GM23338 (cell line): Measurements from ENCODE around the gene SLC29A2. TPM values are rescaled to one million over a fixed set of nuclear protein-coding genes. Genes with fewer than 3 reads are reported as not detected.
A peak's percentile ranks its signal among the peaks of the same experiment; 100 is the strongest.

Experiments
- ATAC-seq: fragments of 200-7000 bp; cut with Tn5 transposase; 3 replicates; pipeline ENCODE4 v1.9.1; 2020
- DNase-seq: peaks from one replicate; pipeline ENCODE4 v3.0.0-alpha.2; 2015; ENCODE audit warnings: low spot score
- H2AFZ ChIP-seq: fragments of 200-600 bp; sonication (generic); 2 replicates; pipeline ENCODE4 v1.8.0; 2016; ENCODE audit warnings: antibody characterized with exemption, mild to moderate bottlenecking, moderate library complexity
- H3F3A ChIP-seq: fragments of 200-600 bp; sonication (generic); replicated peaks from 2 replicates; pipeline ENCODE4 v1.8.0; 2017; ENCODE audit warnings: antibody characterized with exemption, mixed run types, low read depth
- H3K27ac ChIP-seq: fragments of 200-600 bp; sonication (generic); 2 replicates; pipeline ENCODE4 v1.6.1; 2016; ENCODE audit warnings: low read depth
- H3K27me3 ChIP-seq: fragments of 200-600 bp; sonication (generic); 2 replicates; pipeline ENCODE4 v1.8.0; 2016; ENCODE audit warnings: mild to moderate bottlenecking, mixed run types, moderate library complexity; ENCODE audit not compliant: insufficient read depth
- H3K36me3 ChIP-seq: fragments of 200-600 bp; sonication (generic); 2 replicates; pipeline ENCODE4 v1.8.0; 2016; ENCODE audit warnings: mild to moderate bottlenecking; ENCODE audit not compliant: insufficient read depth
- H3K4me1 ChIP-seq: fragments of 200-600 bp; sonication (generic); 2 replicates; pipeline ENCODE4 v1.8.0; 2016; ENCODE audit warnings: mild to moderate bottlenecking, moderate library complexity; ENCODE audit not compliant: insufficient read depth
- H3K4me2 ChIP-seq: fragments of 200-600 bp; sonication (generic); 2 replicates; pipeline ENCODE4 v1.7.1; 2017; ENCODE audit warnings: mixed run types
- H3K4me3 ChIP-seq: fragments of 200-600 bp; sonication (generic); 2 replicates; pipeline ENCODE4 v1.6.1; 2016; ENCODE audit warnings: mixed run types
- H3K79me2 ChIP-seq: fragments of 200-600 bp; sonication (generic); replicated peaks from 2 replicates; pipeline ENCODE4 v1.8.0; 2017; ENCODE audit warnings: mild to moderate bottlenecking; ENCODE audit not compliant: insufficient read depth
- H3K9me2 ChIP-seq: fragments of 200-600 bp; sonication (generic); 2 replicates; pipeline ENCODE4 v1.8.0; 2017; ENCODE audit not compliant: insufficient read depth
- H4K20me1 ChIP-seq: fragments of 200-600 bp; sonication (generic); replicated peaks from 2 replicates; pipeline ENCODE4 v1.8.0; 2017; ENCODE audit warnings: mild to moderate bottlenecking; ENCODE audit not compliant: insufficient read depth
- H3K27ac Mint-ChIP-seq: 2 replicates; pipeline ENCODE4 v1.8.0; 2020; ENCODE audit warnings: inconsistent platforms, mild to moderate bottlenecking, moderate library complexity, mixed read lengths
- H3K27me3 Mint-ChIP-seq: 3 replicates; pipeline ENCODE4 v1.8.0; 2022; ENCODE audit warnings: low read depth, mild to moderate bottlenecking, moderate library complexity, mixed read lengths, inconsistent platforms; ENCODE audit not compliant: insufficient read depth, poor library complexity
- H3K36me3 Mint-ChIP-seq: 3 replicates; pipeline ENCODE4 v1.8.0; 2021; ENCODE audit warnings: low read depth, mild to moderate bottlenecking, inconsistent platforms, moderate library complexity, mixed read lengths
- H3K4me1 Mint-ChIP-seq: 3 replicates; pipeline ENCODE4 v1.8.0; 2020; ENCODE audit warnings: mild to moderate bottlenecking, inconsistent platforms, mixed read lengths
- H3K4me3 Mint-ChIP-seq: 3 replicates; pipeline ENCODE4 v1.8.0; 2021; ENCODE audit warnings: moderate library complexity, mild to moderate bottlenecking, inconsistent platforms, mixed read lengths
- H3K9me3 Mint-ChIP-seq: 3 replicates; pipeline ENCODE4 v1.8.0; 2020; ENCODE audit warnings: moderate library complexity, mild to moderate bottlenecking, inconsistent platforms, mixed read lengths
- CREB1 ChIP-seq: fragments of 250-450 bp; sonication (Bioruptor Pico); IDR thresholded peaks from 2 replicates; pipeline ENCODE4 v1.5.0; 2020; ENCODE audit warnings: low read depth, mild to moderate bottlenecking, moderate library complexity
- EZH2 ChIP-seq: fragments of 200-600 bp; sonication (generic); IDR thresholded peaks from one replicate; pipeline ENCODE4 v1.8.0; 2017; ENCODE audit warnings: antibody characterized with exemption, mild to moderate bottlenecking, low read depth; ENCODE audit not compliant: unreplicated experiment
- EZH2phosphoT487 ChIP-seq: fragments of 200-600 bp; sonication (generic); IDR thresholded peaks from one replicate; pipeline ENCODE4 v1.8.1; 2018; ENCODE audit warnings: antibody characterized with exemption; ENCODE audit not compliant: unreplicated experiment
- JUNB ChIP-seq: IDR thresholded peaks from one replicate; pipeline ENCODE4 v1.6.1; 2016; ENCODE audit warnings: antibody characterized with exemption; ENCODE audit not compliant: unreplicated experiment
- NANOG ChIP-seq: IDR thresholded peaks from 2 replicates; pipeline ENCODE4 v1.6.1; 2016; ENCODE audit warnings: antibody characterized with exemption, borderline replicate concordance
- POLR2AphosphoS5 ChIP-seq: IDR thresholded peaks from 2 replicates; pipeline ENCODE4 v1.6.1; 2016; ENCODE audit warnings: antibody characterized with exemption, low read depth
- STAT1 ChIP-seq: IDR thresholded peaks from one replicate; pipeline ENCODE4 v1.6.1; 2016; ENCODE audit warnings: antibody characterized with exemption; ENCODE audit not compliant: unreplicated experiment
- ZNF114 ChIP-seq: fragments of 250-450 bp; sonication (Bioruptor Pico); IDR thresholded peaks from 2 replicates; pipeline ENCODE4 v1.5.0; 2020; ENCODE audit warnings: mild to moderate bottlenecking, moderate library complexity
- ZNF331 ChIP-seq: fragments of 250-450 bp; sonication (Bioruptor Pico); IDR thresholded peaks from 2 replicates; pipeline ENCODE4 v1.5.0; 2020; ENCODE audit warnings: low read depth, mild to moderate bottlenecking, moderate library complexity
- polyA plus RNA-seq: library from polyadenylated mRNA; unstranded; fragments of >200 nt; fragmentation: Nextera tagmentation; extraction: Ambion mirVana; gene quantifications from 2 replicates; pipeline ENCODE4 v1.2.1, GENCODE V29; 2016
- total RNA-seq: library from RNA; depleted of rRNA; stranded (reverse); fragments of >200 nt; shearing (Covaris generic); gene quantifications from 2 replicates; pipeline ENCODE4 v1.2.3, GENCODE V29; 2014
- TF ChIP-seq, protein P1 (sequence below): IDR thresholded peaks from one replicate; pipeline ENCODE4 v1.6.1; 2018; ENCODE audit warnings: antibody characterized with exemption; ENCODE audit not compliant: unreplicated experiment
- TF ChIP-seq, protein P2 (sequence below): fragments of 250-450 bp; sonication (Bioruptor Pico); IDR thresholded peaks from 2 replicates; pipeline ENCODE4 v1.5.0; 2020; ENCODE audit warnings: mild to moderate bottlenecking, moderate library complexity
- TF ChIP-seq, protein P3 (sequence below): IDR thresholded peaks from 2 replicates; pipeline ENCODE4 v1.6.1; 2016; ENCODE audit warnings: antibody characterized with exemption
- TF ChIP-seq, protein P4 (sequence below), 2 experiments: fragments of 200-600 bp in 1 of 2; sonication (generic) in 1 of 2; conservative IDR thresholded peaks; 2 replicates each; pipeline versions ENCODE4 v1.5.1 to v1.6.1; 2016 to 2017; ENCODE audit warnings: antibody characterized with exemption in 2 of 2, low read depth in 2 of 2, mild to moderate bottlenecking in 2 of 2, moderate library complexity in 1 of 2

SLC29A2 gene
- total and polyA plus RNA-seq, 2 experiments from 2014 or later = 26.0 to 31.1 TPM

DNA sequence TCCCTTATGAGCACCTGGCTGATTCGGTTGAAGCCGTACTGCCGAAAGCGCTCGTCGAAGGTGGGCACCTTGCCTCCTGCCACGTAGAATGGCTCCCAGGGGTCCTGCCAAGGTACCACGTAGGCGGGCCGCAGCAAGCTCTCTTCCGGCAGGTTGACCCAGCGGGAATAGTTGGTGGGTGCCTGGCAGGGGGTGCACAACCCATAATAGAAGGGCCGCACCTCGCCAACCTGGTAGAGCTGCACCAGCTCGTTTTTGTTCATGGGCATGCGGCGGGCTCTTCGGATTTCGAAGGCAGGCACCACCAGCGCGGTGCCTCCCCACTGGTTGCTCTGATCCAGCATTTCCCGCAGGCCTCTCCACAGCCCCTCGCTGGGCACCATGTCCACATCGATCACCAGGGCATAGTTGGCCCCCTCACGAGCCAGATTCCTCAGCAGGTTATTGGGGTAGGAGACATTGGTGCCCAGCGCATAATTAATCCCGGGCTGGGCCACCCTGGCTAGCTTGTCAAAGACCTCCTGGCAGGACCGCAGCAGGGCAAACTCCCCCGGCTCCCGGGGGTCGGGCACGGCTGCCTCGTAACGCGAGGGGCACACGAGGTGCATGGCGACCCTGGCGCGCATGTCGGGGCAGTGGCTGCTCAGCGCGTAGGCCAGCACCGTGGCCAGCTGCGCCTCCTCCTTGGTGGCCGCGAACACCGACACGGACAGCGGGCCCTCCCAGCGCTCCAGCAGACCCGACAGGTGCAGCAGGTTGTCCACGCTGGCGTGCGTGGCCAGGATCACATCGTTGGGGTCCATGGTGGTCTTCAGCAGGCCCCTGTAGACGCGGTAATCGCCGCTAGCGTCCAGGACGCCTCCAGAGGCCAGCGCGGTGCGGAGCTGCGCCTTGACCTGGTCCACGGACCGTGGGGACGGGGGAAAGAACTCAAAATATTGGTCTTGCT is 24.8 kb downstream of the SLC29A2 start:
- peaks cover 26% of the 10 kb centered on the region for H3F3A ChIP-seq
- no peaks in the 10 kb centered on the region for H3K9me2 ChIP-seq
- Mint-ChIP-seq H3K4me3 (peak overlapping the region; percentile 96), H3K27me3 (peaks cover 27% of the 10 kb centered on the region), H3K27ac (no peak overlapping the region), H3K9me3 (peaks cover 5% of the 10 kb centered on the region; the same call in 2 of the 3 replicates), H3K4me1 (peaks cover 30% of the 10 kb centered on the region), H3K36me3 (peaks cover 19% of the 10 kb centered on the region)
- H3K4me2 ChIP-seq = peak overlapping the region; percentile 99
- no peaks in the 10 kb centered on the region for H3K36me3 ChIP-seq
- H3K4me1 ChIP-seq = peaks cover 15% of the 10 kb centered on the region
- DNase-seq (no peak), ATAC-seq (peak; percentile 4)
- peak overlapping the region; percentile 99 for H2AFZ ChIP-seq
- peaks cover 14% of the 10 kb centered on the region for H3K79me2 ChIP-seq
- TF ChIP-seq EZH2 (no peak), CREB1 (CRISPR knock-in tag) (no peak), JUNB (no peak), POLR2AphosphoS5 (no peak), STAT1 (no peak), NANOG (no peak), ZNF114 (CRISPR knock-in tag) (no peak), ZNF331 (no peak), EZH2phosphoT487 (no peak)
- TF ChIP-seq, protein P1, sequence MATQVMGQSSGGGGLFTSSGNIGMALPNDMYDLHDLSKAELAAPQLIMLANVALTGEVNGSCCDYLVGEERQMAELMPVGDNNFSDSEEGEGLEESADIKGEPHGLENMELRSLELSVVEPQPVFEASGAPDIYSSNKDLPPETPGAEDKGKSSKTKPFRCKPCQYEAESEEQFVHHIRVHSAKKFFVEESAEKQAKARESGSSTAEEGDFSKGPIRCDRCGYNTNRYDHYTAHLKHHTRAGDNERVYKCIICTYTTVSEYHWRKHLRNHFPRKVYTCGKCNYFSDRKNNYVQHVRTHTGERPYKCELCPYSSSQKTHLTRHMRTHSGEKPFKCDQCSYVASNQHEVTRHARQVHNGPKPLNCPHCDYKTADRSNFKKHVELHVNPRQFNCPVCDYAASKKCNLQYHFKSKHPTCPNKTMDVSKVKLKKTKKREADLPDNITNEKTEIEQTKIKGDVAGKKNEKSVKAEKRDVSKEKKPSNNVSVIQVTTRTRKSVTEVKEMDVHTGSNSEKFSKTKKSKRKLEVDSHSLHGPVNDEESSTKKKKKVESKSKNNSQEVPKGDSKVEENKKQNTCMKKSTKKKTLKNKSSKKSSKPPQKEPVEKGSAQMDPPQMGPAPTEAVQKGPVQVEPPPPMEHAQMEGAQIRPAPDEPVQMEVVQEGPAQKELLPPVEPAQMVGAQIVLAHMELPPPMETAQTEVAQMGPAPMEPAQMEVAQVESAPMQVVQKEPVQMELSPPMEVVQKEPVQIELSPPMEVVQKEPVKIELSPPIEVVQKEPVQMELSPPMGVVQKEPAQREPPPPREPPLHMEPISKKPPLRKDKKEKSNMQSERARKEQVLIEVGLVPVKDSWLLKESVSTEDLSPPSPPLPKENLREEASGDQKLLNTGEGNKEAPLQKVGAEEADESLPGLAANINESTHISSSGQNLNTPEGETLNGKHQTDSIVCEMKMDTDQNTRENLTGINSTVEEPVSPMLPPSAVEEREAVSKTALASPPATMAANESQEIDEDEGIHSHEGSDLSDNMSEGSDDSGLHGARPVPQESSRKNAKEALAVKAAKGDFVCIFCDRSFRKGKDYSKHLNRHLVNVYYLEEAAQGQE = no peak
- TF ChIP-seq, protein P2, sequence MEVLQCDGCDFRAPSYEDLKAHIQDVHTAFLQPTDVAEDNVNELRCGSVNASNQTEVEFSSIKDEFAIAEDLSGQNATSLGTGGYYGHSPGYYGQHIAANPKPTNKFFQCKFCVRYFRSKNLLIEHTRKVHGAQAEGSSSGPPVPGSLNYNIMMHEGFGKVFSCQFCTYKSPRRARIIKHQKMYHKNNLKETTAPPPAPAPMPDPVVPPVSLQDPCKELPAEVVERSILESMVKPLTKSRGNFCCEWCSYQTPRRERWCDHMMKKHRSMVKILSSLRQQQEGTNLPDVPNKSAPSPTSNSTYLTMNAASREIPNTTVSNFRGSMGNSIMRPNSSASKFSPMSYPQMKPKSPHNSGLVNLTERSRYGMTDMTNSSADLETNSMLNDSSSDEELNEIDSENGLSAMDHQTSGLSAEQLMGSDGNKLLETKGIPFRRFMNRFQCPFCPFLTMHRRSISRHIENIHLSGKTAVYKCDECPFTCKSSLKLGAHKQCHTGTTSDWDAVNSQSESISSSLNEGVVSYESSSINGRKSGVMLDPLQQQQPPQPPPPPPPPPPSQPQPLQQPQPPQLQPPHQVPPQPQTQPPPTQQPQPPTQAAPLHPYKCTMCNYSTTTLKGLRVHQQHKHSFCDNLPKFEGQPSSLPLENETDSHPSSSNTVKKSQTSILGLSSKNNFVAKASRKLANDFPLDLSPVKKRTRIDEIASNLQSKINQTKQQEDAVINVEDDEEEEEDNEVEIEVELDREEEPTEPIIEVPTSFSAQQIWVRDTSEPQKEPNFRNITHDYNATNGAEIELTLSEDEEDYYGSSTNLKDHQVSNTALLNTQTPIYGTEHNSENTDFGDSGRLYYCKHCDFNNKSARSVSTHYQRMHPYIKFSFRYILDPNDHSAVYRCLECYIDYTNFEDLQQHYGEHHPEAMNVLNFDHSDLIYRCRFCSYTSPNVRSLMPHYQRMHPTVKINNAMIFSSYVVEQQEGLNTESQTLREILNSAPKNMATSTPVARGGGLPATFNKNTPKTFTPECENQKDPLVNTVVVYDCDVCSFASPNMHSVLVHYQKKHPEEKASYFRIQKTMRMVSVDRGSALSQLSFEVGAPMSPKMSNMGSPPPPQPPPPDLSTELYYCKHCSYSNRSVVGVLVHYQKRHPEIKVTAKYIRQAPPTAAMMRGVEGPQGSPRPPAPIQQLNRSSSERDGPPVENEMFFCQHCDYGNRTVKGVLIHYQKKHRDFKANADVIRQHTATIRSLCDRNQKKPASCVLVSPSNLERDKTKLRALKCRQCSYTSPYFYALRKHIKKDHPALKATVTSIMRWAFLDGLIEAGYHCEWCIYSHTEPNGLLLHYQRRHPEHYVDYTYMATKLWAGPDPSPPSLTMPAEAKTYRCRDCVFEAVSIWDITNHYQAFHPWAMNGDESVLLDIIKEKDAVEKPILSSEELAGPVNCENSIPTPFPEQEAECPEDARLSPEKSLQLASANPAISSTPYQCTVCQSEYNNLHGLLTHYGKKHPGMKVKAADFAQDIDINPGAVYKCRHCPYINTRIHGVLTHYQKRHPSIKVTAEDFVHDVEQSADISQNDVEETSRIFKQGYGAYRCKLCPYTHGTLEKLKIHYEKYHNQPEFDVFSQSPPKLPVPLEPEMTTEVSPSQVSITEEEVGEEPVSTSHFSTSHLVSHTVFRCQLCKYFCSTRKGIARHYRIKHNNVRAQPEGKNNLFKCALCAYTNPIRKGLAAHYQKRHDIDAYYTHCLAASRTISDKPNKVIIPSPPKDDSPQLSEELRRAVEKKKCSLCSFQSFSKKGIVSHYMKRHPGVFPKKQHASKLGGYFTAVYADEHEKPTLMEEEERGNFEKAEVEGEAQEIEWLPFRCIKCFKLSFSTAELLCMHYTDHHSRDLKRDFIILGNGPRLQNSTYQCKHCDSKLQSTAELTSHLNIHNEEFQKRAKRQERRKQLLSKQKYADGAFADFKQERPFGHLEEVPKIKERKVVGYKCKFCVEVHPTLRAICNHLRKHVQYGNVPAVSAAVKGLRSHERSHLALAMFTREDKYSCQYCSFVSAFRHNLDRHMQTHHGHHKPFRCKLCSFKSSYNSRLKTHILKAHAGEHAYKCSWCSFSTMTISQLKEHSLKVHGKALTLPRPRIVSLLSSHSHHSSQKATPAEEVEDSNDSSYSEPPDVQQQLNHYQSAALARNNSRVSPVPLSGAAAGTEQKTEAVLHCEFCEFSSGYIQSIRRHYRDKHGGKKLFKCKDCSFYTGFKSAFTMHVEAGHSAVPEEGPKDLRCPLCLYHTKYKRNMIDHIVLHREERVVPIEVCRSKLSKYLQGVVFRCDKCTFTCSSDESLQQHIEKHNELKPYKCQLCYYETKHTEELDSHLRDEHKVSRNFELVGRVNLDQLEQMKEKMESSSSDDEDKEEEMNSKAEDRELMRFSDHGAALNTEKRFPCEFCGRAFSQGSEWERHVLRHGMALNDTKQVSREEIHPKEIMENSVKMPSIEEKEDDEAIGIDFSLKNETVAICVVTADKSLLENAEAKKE (CRISPR knock-in tag) = no peak
- TF ChIP-seq, protein P3, sequence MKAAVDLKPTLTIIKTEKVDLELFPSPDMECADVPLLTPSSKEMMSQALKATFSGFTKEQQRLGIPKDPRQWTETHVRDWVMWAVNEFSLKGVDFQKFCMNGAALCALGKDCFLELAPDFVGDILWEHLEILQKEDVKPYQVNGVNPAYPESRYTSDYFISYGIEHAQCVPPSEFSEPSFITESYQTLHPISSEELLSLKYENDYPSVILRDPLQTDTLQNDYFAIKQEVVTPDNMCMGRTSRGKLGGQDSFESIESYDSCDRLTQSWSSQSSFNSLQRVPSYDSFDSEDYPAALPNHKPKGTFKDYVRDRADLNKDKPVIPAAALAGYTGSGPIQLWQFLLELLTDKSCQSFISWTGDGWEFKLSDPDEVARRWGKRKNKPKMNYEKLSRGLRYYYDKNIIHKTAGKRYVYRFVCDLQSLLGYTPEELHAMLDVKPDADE = no peak
- TF ChIP-seq, protein P4, sequence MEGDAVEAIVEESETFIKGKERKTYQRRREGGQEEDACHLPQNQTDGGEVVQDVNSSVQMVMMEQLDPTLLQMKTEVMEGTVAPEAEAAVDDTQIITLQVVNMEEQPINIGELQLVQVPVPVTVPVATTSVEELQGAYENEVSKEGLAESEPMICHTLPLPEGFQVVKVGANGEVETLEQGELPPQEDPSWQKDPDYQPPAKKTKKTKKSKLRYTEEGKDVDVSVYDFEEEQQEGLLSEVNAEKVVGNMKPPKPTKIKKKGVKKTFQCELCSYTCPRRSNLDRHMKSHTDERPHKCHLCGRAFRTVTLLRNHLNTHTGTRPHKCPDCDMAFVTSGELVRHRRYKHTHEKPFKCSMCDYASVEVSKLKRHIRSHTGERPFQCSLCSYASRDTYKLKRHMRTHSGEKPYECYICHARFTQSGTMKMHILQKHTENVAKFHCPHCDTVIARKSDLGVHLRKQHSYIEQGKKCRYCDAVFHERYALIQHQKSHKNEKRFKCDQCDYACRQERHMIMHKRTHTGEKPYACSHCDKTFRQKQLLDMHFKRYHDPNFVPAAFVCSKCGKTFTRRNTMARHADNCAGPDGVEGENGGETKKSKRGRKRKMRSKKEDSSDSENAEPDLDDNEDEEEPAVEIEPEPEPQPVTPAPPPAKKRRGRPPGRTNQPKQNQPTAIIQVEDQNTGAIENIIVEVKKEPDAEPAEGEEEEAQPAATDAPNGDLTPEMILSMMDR (conservative IDR thresholded peaks at IDR 0.05; ENCODE audit: low read depth in 2 of 2) = no peak
- 0 out of 2 replicates have a peak, but pooled peaks cover 3% of the 10 kb centered on the region for H4K20me1 ChIP-seq
- peak overlapping the region; percentile 95 for H3K4me3 ChIP-seq
- H3K27ac ChIP-seq = no peak overlapping the region
- peaks cover 8% of the 10 kb centered on the region; the same call in 1 of the 2 replicates for H3K27me3 ChIP-seq
